ENCODE data around the gene ABHD4. TPM values are rescaled to one million over a fixed set of nuclear protein-coding genes. Genes with fewer than 3 reads are reported as not detected.

Gene ABHD4
- total RNA-seq, 1 experiment from 2014 or later, result 10.3 TPM

DNA sequence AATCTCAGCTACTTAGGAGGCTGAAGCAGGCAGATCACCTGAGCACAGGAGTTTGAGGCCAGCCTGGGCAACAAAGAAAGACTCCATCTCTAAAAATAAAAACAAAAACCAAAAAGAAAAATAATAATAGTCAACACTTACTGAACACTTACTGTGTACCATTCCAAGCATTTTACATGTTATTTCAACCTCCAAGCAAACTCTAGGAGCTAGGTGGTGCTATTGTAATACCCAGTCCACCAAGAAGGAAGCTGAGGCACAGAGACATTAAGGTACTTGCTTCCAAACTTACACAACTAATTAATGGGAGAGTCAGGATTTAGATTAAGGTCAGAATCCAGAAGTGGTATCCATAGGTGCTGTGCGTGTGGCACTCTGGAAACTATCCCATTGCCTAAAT lies 59.8 kb downstream of the ABHD4 start:
- intact Hi-C loops (cut with micrococcal nuclease), result loop anchor here (1.0 to 10.0 kb wide), 4 partner anchors 55 to 242 kb away; partner anchors contain the start of gene MRPL52
- H3K4me1 Mint-ChIP-seq (ENCODE audit: insufficient read depth, unreplicated experiment), result no peaks in the 10 kb centered on the region
- TF ChIP-seq CTCF (IDR thresholded peaks at IDR 0.05; ENCODE audit: unreplicated experiment), result peak; percentile 46
- ChIA-PET POLR2A (interaction anchor here (0.7 to 2.3 kb wide), 4 partner anchors 9 to 172 kb away, joined by 3 to 11 read pairs (median 4); partner anchors contain the start of gene OXA1L), CTCF (interaction anchor here (0.5 to 10.3 kb wide), 27 partner anchors 9 to 297 kb away, joined by 3 to 206 read pairs (median 4); partner anchors contain the start of genes ABHD4, OR6J1 and OXA1L)
- no peaks in the 10 kb centered on the region for H3K27me3 Mint-ChIP-seq (ENCODE audit: insufficient read depth, unreplicated experiment)
- H3K36me3 Mint-ChIP-seq (ENCODE audit: insufficient read depth, unreplicated experiment), result no peaks in the 10 kb centered on the region
- no TSS peak for BruUV-seq (replicated peaks)
- H3K27ac Mint-ChIP-seq (ENCODE audit: low read depth, unreplicated experiment), result no peak overlapping the region
- no peaks in the 10 kb centered on the region for H3K9me3 Mint-ChIP-seq (ENCODE audit: unreplicated experiment)
- H3K4me3 Mint-ChIP-seq (ENCODE audit: unreplicated experiment), result no peak overlapping the region
- peak; percentile 50 for DNase-seq (ENCODE audit: unreplicated experiment)

DNA sequence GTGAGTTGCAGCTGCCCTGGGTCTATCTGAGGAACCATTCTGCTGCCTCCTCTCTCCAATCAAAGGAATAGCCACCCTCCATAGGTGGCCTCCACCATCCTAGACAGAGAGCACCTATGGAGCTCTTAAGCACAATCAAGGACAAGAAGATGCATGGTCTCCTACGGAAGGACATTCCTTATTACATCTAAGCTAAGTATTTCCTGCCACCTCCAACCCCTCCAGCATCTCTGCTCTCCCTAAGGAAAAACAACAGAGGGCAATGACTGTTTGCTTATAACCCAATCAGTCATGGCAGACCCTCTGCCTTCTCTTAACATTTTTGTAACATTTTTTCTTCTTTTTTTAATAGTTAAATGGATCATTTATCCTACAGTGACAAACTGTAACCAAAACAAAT lies 60.8 kb downstream of the ABHD4 start:
- Mint-ChIP-seq H3K36me3 (ENCODE audit: insufficient read depth, unreplicated experiment) (no peaks in the 10 kb centered on the region), H3K27ac (ENCODE audit: low read depth, unreplicated experiment) (no peak overlapping the region), H3K27me3 (ENCODE audit: insufficient read depth, unreplicated experiment) (no peaks in the 10 kb centered on the region), H3K4me3 (ENCODE audit: unreplicated experiment) (no peak overlapping the region), H3K9me3 (ENCODE audit: unreplicated experiment) (no peaks in the 10 kb centered on the region), H3K4me1 (ENCODE audit: insufficient read depth, unreplicated experiment) (no peaks in the 10 kb centered on the region)
- TF ChIP-seq CTCF (IDR thresholded peaks at IDR 0.05; ENCODE audit: unreplicated experiment), result no peak
- BruUV-seq (replicated peaks), result no TSS peak
- no peak for DNase-seq (ENCODE audit: unreplicated experiment)
- ChIA-PET POLR2A (interaction anchor here (0.9 to 2.3 kb wide), 3 partner anchors 11 to 194 kb away, joined by 5 to 11 read pairs (median 6); partner anchors contain the start of gene OXA1L), CTCF (interaction anchor here (0.5 to 10.3 kb wide), 26 partner anchors 9 to 1448 kb away, joined by 3 to 206 read pairs (median 4); partner anchors contain the start of genes OR6J1 and OXA1L)
- intact Hi-C loops (cut with micrococcal nuclease), result loop anchor here (1.0 to 10.0 kb wide), 4 partner anchors 54 to 241 kb away; partner anchors contain the start of gene MRPL52

DNA sequence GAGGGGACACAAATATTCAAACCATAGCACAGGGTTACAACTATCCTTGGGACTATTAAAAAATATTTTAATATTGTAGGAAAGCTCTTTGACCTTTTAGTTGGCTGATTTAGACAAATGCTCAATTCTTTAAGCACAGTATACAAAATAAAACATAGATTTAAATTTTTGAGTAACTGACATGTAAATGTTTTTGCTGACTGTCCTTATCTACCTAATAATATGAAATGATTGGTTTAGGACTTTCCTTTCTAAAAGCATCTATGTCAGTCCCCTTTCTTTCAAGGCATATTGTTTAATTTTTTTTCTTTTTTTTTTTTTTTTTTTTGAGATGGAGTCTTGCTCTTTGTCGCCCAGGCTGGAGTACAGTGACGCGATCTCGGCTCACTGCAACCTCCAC lies 62.6 kb downstream of the ABHD4 start:
- no peak overlapping the region for H3K27ac Mint-ChIP-seq (ENCODE audit: low read depth, unreplicated experiment)
- H3K36me3 Mint-ChIP-seq (ENCODE audit: insufficient read depth, unreplicated experiment), result no peaks in the 10 kb centered on the region

More for the DNA sequence above, 62.6 kb downstream of the ABHD4 start:
- intact Hi-C loops (cut with micrococcal nuclease), result no loop called here
- ChIA-PET CTCF (interaction anchor here (0.7 to 10.3 kb wide), 6 partner anchors 11 to 339 kb away, joined by 3 to 206 read pairs (median 16); no protein-coding TSS in a partner anchor), POLR2A (interaction anchor here (1.1 kb wide), 2 partner anchors 71 to 178 kb away, joined by 3 read pairs; partner anchors contain the start of gene DAD1)
- no peak for DNase-seq (ENCODE audit: unreplicated experiment)
- no TSS peak for BruUV-seq (replicated peaks)
- Mint-ChIP-seq H3K9me3 (ENCODE audit: unreplicated experiment) (no peaks in the 10 kb centered on the region), H3K27me3 (ENCODE audit: insufficient read depth, unreplicated experiment) (no peaks in the 10 kb centered on the region), H3K4me1 (ENCODE audit: insufficient read depth, unreplicated experiment) (no peaks in the 10 kb centered on the region), H3K4me3 (ENCODE audit: unreplicated experiment) (no peak overlapping the region)
- TF ChIP-seq CTCF (IDR thresholded peaks at IDR 0.05; ENCODE audit: unreplicated experiment), result no peak

Other genes with a start within 250 kb of the ABHD4 start
- 166 and 210 TPM in 2 replicates for gene DAD1, start 9.1 kb upstream of the ABHD4 start, total RNA-seq (2022)
- gene OR6J1, start 46.1 kb downstream of the ABHD4 start, total RNA-seq (2022), result not detected in 2 replicates
- 100 and 103 TPM in 2 replicates for gene OXA1L, start 168.4 kb downstream of the ABHD4 start, total RNA-seq (2022)
- 0.61 and 0.98 TPM in 2 replicates for gene SLC7A7, start 217.1 kb downstream of the ABHD4 start, total RNA-seq (2022)
- gene MRPL52, start 231.6 kb downstream of the ABHD4 start, total RNA-seq (2022), result 172 and 186 TPM in 2 replicates
- gene MMP14, start 238.3 kb downstream of the ABHD4 start, total RNA-seq (2022), result 71.5 and 78.6 TPM in 2 replicates